T-helper 1 cell treated with Interleukin-12 subunit alpha and Interleukin-12 subunit beta and Interleukin-4 antibody, amounts not matched to agents 30 ng/mL and 1 ng/mL, for 36 hours (primary cell): ENCODE measurements around the gene ZNF420. TPM values are rescaled to one million over a fixed set of nuclear protein-coding genes. Genes with fewer than 3 reads are reported as not detected.
"Not testable (repeated sequence)": the region's sequence is repeated elsewhere in the genome, so short reads cannot be mapped to it uniquely, and the experiment has no call there.

Experiments used
- intact Hi-C: fragments of 100-400 bp; cut with micrococcal nuclease; formaldehyde crosslinking; loops from one replicate; pipeline ENCODE4 v1.15.1; 2024
- total RNA-seq: library from RNA; stranded (reverse); gene quantifications from 2 replicates; pipeline ENCODE4 v1.2.3, GENCODE V29; 2022

Gene ZNF420
- 14.0 and 14.9 TPM in 2 replicates for total RNA-seq

DNA sequence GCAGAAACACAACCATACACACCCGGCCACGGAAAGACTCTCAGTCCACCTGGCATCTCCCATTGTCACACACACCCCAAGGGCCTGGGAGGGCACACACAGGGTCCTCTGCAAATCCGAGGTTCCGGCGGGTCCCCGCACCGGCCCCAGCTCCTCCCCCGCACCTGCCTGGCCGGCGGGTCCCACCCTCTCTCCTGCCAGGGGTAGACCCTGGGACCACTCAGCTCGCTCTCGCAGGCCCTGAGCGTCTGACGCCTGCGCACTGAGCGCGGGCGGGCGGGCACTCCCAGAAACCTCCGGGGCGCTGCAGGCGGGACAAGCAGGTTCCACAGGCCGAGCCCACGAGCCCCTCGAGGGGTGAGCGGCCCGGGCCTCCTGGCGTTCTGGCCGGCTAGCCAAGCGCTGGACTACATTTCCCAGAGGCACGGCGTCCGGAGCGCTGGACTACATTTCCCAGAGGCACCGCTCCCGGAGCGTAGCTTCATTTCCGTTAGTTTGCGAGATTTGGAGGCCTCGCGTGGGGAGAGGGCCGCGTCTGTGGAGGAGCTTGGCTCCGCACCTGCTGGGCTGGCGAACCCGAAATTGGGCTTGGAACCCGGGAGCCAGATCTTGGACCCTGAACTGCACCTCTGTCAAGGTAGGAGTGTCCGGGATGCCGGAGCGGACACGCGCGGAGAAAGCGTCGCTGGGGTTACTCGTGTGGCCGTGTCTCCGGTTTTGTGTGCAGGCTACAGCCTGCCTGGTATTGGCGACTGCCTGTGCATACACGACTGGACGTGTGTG lies at the start of gene ZNF420:
TSS of gene ZNF420 (plus strand) at position 500 of the 783 bp plus-strand sequence. CDS start 10,686 bp downstream, outside the sequence.
- intact Hi-C loops, result loop anchor here (1.0 to 5.0 kb wide), 23 partner anchors 94 to 1023 kb away; partner anchors contain the start of genes THAP8, WDR62, ZFP30 and ZFP82

GRCh38 chr19:37045140-37045539 lies 33.1 kb upstream of the ZNF420 start:
- intact Hi-C loops, result no loop called here

GRCh38 chr19:37055330-37055729 lies 22.9 kb upstream of the ZNF420 start:
- intact Hi-C loops, result no loop called here

DNA sequence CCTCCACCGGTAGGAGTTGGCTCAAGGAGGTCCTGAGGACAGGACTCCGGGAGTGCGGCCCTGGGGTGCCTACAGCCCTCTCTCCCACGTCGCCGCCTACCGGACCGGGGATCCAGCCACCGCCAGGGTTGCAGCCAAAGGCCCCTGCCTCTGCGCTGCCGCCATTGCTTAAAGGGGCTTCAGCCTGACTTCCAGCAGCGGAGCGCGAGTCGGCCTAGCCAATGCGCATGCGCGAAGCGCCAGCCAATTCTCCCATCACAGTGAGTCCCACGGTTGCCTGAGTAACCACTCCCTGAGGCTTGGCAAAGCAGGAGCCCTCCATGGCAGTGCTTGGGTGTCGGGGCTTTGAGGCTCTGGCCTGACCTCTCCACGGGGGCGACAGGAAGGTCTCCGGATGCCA lies 21.5 kb upstream of the ZNF420 start:
- intact Hi-C loops, result no loop called here

- intact Hi-C loops, result no loop called here
Measured at GRCh38 chr19:37059142-37059541, 19.1 kb upstream of the ZNF420 start.

DNA sequence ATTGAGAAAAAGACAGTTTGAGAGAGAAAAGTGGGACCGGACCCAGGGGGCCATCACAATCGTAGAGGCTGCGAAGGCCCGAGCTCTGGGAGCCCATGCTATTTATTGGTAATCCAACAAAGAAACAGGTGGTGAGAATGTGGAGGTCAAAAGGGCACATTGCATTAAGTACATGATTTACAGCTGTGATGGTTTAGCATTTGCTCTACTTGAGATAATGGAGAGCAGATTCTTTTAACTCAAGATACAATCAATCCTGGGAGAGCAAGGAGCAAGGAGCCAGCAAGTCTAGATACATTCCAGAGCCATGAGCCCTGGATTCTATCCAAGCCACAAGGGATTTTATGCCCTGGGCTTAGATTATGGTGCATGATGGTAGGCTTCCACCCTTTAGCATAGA lies 13.3 kb upstream of the ZNF420 start:
- intact Hi-C loops, result not testable (repeated sequence)

- intact Hi-C loops, result no loop called here
Measured at GRCh38 chr19:37074111-37074510, 4.1 kb upstream of the ZNF420 start.

- intact Hi-C loops, result loop anchor here (5.0 kb wide), 1 partner anchor 948 kb away; no protein-coding TSS in a partner anchor
Measured at GRCh38 chr19:37074819-37075362, 3.3 kb upstream of the ZNF420 start.

DNA sequence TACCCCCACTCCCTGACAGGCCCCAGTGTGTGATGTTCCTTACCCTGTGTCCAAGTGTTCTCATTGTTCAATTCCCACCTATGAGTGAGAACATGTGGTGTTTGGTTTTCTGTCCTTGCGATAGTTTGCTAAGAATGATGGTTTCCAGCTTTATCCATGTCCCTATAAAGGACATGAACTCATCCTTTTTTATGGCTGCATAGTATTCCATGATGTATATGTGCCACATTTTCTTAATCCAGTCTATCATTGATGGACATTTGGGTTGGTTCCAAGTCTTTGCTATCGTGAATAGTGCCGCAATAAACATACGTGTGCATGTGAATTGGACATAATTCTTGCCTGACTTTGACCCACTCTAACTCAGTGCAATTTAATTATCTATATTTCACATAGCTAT lies 1.7 kb upstream of the ZNF420 start:
- intact Hi-C loops, result loop anchor here (5.0 kb wide), 1 partner anchor 949 kb away; no protein-coding TSS in a partner anchor

DNA sequence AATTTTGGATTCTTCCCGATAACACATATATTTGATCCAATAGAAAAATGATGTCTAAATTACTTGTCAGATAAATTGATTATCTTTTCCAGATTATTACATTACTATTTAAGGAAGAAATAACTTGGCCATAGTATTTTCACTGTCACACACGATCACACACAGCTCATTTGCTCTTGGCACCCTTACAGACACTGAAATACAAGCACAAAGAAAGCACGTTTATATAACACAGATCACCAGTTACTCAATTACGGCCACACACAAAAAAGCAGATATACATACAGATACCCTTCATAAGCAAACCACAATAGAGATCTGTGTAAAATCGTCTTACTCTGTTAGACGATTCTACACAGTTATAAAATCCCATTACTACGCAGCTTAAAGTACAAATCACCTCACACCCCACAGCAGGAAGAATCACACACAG lies 716 bp upstream of the ZNF420 start:
- intact Hi-C loops, result loop anchor here (5.0 kb wide), 1 partner anchor 950 kb away; no protein-coding TSS in a partner anchor

DNA sequence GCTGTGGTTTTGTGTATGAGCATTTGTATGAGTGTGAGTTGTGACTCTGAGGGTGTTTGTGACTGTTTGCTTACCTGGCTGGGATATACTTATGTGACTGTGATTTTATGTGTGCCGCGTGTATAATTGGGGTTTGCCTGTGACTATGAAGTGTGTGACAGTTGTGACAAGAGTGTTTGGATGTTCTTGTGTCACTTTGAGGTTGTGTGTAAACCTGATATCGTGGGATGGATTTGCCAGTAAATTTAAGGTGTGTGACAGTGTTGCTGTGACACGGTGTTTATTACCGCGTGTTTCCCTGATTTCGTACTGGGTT lies 442 bp downstream of the ZNF420 start:
- intact Hi-C loops, result loop anchor here (1.0 to 5.0 kb wide), 23 partner anchors 94 to 1024 kb away; partner anchors contain the start of genes THAP8, WDR62, ZFP30 and ZFP82

- intact Hi-C loops, result loop anchor here (2.0 to 5.0 kb wide), 3 partner anchors 590 to 1024 kb away; partner anchors contain the start of genes THAP8, WDR62 and ZNF566
Measured at GRCh38 chr19:37079238-37079637, 1.0 kb downstream of the ZNF420 start.

GRCh38 chr19:37082307-37082706 lies 4.1 kb downstream of the ZNF420 start:
- intact Hi-C loops, result no loop called here

- intact Hi-C loops, result no loop called here
Measured at GRCh38 chr19:37087110-37087509, 8.9 kb downstream of the ZNF420 start.

- intact Hi-C loops, result no loop called here
Measured at GRCh38 chr19:37095859-37096258, 17.6 kb downstream of the ZNF420 start.

DNA sequence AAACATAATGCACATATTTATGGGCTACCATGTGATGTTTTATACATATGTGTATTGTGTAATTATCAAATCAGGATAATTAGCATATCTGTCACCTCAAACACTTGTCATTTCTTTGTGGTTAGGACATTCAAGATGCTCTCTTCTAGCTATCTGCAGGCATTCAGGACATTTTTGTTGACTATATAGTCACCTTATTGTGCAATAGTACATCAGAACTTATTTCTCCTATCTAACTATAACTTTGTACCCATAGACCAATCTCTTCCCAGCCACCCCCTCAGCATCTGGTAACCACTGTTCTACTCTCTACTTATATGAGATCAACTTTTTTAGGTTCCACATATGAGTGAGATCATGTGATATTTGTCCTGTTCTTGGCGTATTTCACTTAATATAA lies 20.3 kb downstream of the ZNF420 start:
- intact Hi-C loops, result no loop called here

GRCh38 chr19:37104135-37104534 lies 25.9 kb downstream of the ZNF420 start:
- intact Hi-C loops, result not testable (repeated sequence)

DNA sequence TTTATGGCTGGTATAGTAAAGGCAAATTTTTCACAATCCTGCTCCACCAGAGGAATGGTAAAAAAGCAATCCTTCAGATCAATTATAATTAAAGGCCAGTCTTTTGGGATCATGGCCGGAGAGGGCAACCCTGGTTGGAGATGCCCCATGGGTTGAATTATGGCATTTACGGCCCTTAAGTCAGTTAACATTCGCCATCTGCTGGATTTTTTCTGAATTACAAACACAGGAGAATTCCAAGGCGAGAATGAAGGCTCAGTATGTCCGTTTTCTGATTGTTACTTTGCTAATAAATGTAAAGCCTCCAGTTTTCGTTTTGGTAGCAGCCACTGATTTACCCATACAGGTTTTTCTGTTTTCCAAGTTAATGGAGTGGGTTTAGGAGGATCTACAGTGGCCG lies 33.5 kb downstream of the ZNF420 start:
- intact Hi-C loops, result not testable (repeated sequence)

GRCh38 chr19:37114001-37114400 lies 35.8 kb downstream of the ZNF420 start:
- intact Hi-C loops, result no loop called here

DNA sequence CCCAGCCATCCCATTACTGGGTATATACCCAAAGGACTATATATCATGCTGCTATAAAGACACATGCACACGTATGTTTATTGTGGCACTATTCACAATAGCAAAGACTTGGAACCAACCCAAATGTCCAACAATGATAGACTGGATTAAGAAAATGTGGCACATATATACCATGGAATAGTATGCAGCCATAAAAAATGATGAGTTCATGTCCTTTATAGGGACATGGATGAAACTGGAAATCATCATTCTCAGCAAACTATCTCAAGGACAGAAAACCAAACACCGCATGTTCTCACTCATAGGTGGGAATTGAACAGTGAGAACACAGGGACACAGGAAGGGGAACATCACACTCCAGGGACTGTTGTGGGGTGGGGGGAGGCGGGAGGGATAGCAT lies 43.9 kb downstream of the ZNF420 start:
- intact Hi-C loops, result not testable (repeated sequence)

- intact Hi-C loops, result no loop called here
Measured at GRCh38 chr19:37127999-37128820, 50.0 kb downstream of the ZNF420 start.

- intact Hi-C loops, result no loop called here
Measured at GRCh38 chr19:37128821-37129177, 50.6 kb downstream of the ZNF420 start.
